ENCODE data around the gene ASTN1. TPM values are rescaled to one million over a fixed set of nuclear protein-coding genes. Genes with fewer than 3 reads are reported as not detected.

Gene ASTN1
- total and polyA plus RNA-seq, 2 of the 4 experiments (the other 2 are of a cell fraction): under 0.01 to 0.07 TPM

DNA sequence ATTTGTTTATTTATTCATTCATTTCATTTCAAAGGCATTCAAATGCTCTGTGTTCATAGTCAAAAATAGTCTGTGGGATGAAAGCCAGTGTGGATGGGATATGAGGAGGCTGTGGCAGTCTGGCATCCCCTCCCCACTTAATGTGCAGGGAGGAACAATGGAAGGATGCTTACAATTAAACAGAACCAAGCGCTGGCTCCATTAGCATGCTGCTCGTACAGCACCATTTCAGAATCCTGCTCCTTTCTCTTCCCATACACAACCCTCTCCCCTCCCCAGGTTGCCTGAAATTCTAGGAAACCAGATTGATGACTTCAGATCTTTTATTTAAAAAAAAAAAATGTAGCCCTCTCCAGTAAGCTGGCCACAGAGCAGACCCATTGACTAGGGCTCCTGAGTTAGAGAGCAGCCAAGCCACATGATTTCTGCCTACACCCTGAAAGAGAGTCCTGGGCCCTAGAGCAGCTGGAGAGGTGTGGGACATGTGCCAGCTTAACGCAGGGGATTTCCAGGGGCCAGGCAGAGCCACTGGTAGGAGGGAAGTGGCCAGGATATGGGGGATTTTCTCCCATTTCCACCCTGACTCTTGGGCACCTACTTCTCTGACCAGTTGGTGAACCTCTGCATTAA is 205.2 kb downstream of the ASTN1 start:
- H4K8ac ChIP-seq (ENCODE audit: low read depth in 2 of 2, low read length in 2 of 2): no peak overlapping the region
- no peak overlapping the region for H3K18ac ChIP-seq (ENCODE audit: low read depth, low read length)
- no peak overlapping the region for H3K4me3 ChIP-seq (ENCODE audit: insufficient read depth, low read depth, low read length)
- no peak overlapping the region for H2BK120ac ChIP-seq (ENCODE audit: low read depth, low read length)
- H4K5ac ChIP-seq (ENCODE audit: low read depth, low read length): no peak overlapping the region
- H2BK5ac ChIP-seq (ENCODE audit: low read depth, low read length, poor library complexity, severe bottlenecking): no peak overlapping the region
- ChIA-PET POLR2A (ENCODE audit: unreplicated experiment) (no interaction called here), CTCF (no interaction called here)
- H3K4me1 ChIP-seq (ENCODE audit: control insufficient read depth, insufficient read depth, low read length): no peaks in the 10 kb centered on the region
- ATAC-seq (ENCODE audit: low read depth): no peak
- H2AK5ac ChIP-seq (ENCODE audit: low read depth, low read length): no peak overlapping the region
- no peak for DNase-seq
- H3K9ac ChIP-seq (ENCODE audit: low read depth, low read length): no peak overlapping the region
- H3K36me3 ChIP-seq (ENCODE audit: control insufficient read depth, insufficient read depth, low read length): no peaks in the 10 kb centered on the region
- no peak overlapping the region for H3K27ac ChIP-seq (ENCODE audit: insufficient read depth, low read length)
- no peak overlapping the region for H2AFZ ChIP-seq (replicated peaks; ENCODE audit: low read length, poor library complexity)
- no peak overlapping the region for H3K4me2 ChIP-seq (ENCODE audit: low read depth, low read length)
- no TSS peak for BruUV-seq (replicated peaks)
- H4K20me1 ChIP-seq (ENCODE audit: insufficient read depth, low read length): no peaks in the 10 kb centered on the region
- TF ChIP-seq, protein P1, sequence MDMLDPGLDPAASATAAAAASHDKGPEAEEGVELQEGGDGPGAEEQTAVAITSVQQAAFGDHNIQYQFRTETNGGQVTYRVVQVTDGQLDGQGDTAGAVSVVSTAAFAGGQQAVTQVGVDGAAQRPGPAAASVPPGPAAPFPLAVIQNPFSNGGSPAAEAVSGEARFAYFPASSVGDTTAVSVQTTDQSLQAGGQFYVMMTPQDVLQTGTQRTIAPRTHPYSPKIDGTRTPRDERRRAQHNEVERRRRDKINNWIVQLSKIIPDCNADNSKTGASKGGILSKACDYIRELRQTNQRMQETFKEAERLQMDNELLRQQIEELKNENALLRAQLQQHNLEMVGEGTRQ (IDR thresholded peaks at IDR 0.05; ENCODE audit: low read depth, low read length): no peak
- no peak for TF ChIP-seq RFX5 (IDR thresholded peaks at IDR 0.05; ENCODE audit: low read depth, low read length)
- no peak for TF ChIP-seq FOS (IDR thresholded peaks at IDR 0.05; ENCODE audit: low read depth, low read length)
- no peak for TF ChIP-seq POLR2A (IDR thresholded peaks at IDR 0.05; ENCODE audit: low read depth, low read length)
- no peak for TF ChIP-seq MXI1 (IDR thresholded peaks at IDR 0.05; ENCODE audit: borderline replicate concordance, low read depth, low read length)
- no peak for TF ChIP-seq RAD21 (IDR thresholded peaks at IDR 0.05; ENCODE audit: low read length)
- TF ChIP-seq CHD1 (IDR thresholded peaks at IDR 0.05; ENCODE audit: low read depth, low read length): no peak
- TF ChIP-seq BHLHE40 (IDR thresholded peaks at IDR 0.05; ENCODE audit: low read depth, low read length): no peak
- no peak for TF ChIP-seq MAFK (IDR thresholded peaks at IDR 0.05; ENCODE audit: low read depth, low read length)
- no peak for TF ChIP-seq NFE2L2 (IDR thresholded peaks at IDR 0.05; ENCODE audit: low read depth, low read length)
- no peak for TF ChIP-seq SMC3 (IDR thresholded peaks at IDR 0.05; ENCODE audit: low read depth, low read length)
- TF ChIP-seq, protein P2, sequence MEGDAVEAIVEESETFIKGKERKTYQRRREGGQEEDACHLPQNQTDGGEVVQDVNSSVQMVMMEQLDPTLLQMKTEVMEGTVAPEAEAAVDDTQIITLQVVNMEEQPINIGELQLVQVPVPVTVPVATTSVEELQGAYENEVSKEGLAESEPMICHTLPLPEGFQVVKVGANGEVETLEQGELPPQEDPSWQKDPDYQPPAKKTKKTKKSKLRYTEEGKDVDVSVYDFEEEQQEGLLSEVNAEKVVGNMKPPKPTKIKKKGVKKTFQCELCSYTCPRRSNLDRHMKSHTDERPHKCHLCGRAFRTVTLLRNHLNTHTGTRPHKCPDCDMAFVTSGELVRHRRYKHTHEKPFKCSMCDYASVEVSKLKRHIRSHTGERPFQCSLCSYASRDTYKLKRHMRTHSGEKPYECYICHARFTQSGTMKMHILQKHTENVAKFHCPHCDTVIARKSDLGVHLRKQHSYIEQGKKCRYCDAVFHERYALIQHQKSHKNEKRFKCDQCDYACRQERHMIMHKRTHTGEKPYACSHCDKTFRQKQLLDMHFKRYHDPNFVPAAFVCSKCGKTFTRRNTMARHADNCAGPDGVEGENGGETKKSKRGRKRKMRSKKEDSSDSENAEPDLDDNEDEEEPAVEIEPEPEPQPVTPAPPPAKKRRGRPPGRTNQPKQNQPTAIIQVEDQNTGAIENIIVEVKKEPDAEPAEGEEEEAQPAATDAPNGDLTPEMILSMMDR (conservative IDR thresholded peaks at IDR 0.05; ENCODE audit: low read depth, low read length): no peak
- TF ChIP-seq, protein P3, sequence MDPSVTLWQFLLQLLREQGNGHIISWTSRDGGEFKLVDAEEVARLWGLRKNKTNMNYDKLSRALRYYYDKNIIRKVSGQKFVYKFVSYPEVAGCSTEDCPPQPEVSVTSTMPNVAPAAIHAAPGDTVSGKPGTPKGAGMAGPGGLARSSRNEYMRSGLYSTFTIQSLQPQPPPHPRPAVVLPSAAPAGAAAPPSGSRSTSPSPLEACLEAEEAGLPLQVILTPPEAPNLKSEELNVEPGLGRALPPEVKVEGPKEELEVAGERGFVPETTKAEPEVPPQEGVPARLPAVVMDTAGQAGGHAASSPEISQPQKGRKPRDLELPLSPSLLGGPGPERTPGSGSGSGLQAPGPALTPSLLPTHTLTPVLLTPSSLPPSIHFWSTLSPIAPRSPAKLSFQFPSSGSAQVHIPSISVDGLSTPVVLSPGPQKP (IDR thresholded peaks at IDR 0.05; ENCODE audit: borderline replicate concordance, low read depth, low read length): no peak
- no peak overlapping the region for H2AK9ac ChIP-seq (replicated peaks; ENCODE audit: low read depth, low read length, poor library complexity)
- no peak overlapping the region for H3K14ac ChIP-seq (replicated peaks; ENCODE audit: low read depth, low read length)
- no peak overlapping the region for H4K91ac ChIP-seq (ENCODE audit: insufficient read depth, low read depth, low read length)
- in situ Hi-C loops (cut with MboI; ENCODE audit: low sequenced_read_pairs) (no loop called here), dilution Hi-C loops (cut with HindIII; ENCODE audit: low sequenced_read_pairs, unreplicated experiment) (no loop called here), intact Hi-C loops (cut with micrococcal nuclease) (no loop called here)
- H3K9me1 ChIP-seq (ENCODE audit: insufficient read depth, low read length): no peaks in the 10 kb centered on the region
- no peak overlapping the region for H3K23ac ChIP-seq (ENCODE audit: low read depth, low read length)
- H3K4ac ChIP-seq (ENCODE audit: low read depth, low read length): no peak overlapping the region
- no CpG with 5 or more reads among the region's 3 CpGs for WGBS, 2 experiments (ENCODE audit: extremely low coverage in 2 of 2, insufficient read length in 1 of 2)
- no peaks in the 10 kb centered on the region for H3K27me3 ChIP-seq (ENCODE audit: control insufficient read depth, insufficient read depth, low read length)
- H3K56ac ChIP-seq (ENCODE audit: extremely low read depth, insufficient read depth, low read length): no peak overlapping the region
- H2BK20ac ChIP-seq (ENCODE audit: low read depth, low read length): no peak overlapping the region
- no peaks in the 10 kb centered on the region for H3K9me3 ChIP-seq (ENCODE audit: control insufficient read depth, insufficient read depth, low read length)
- H2BK15ac ChIP-seq (ENCODE audit: low read depth, low read length): no peak overlapping the region
- no peaks in the 10 kb centered on the region for H3K79me1 ChIP-seq (ENCODE audit: low read depth in 1 of 2, low read length in 2 of 2)

Data from IMR-90 (cell line).